ENCODE results near the gene VASN.

VASN gene

GRCh38 chr16:4419402-4419959, 47.8 kb downstream of the VASN start:
- no peak for DNase-seq (ENCODE audit: low read depth in 2 of 3, low spot score in 2 of 3)

- no peak for DNase-seq (ENCODE audit: low read depth in 2 of 3, low spot score in 2 of 3)
These were observed 49.0 kb downstream of the VASN start for GRCh38 chr16:4420505-4421105.

- peak; percentile 81 to 83 (median 82) for DNase-seq (ENCODE audit: low read depth in 2 of 3, low spot score in 2 of 3)
These were observed 53.9 kb downstream of the VASN start, which contains the start of gene DNAJA3 for GRCh38 chr16:4425378-4426020. Gene DNAJA3, plus strand, starts transcription at chr16:4425868. Its CDS starts 14 bp downstream, at chr16:4425882.

- DNase-seq (ENCODE audit: low read depth in 2 of 3, low spot score in 2 of 3) = no peak
These were observed 54.5 kb downstream of the VASN start for GRCh38 chr16:4426021-4426684.

- DNase-seq (ENCODE audit: low read depth in 2 of 3, low spot score in 2 of 3) = no peak
These were observed 55.2 kb downstream of the VASN start for GRCh38 chr16:4426722-4427372.

- DNase-seq (ENCODE audit: low read depth in 2 of 3, low spot score in 2 of 3) = no peak
These were observed 56.9 kb downstream of the VASN start for GRCh38 chr16:4428500-4428899.

GRCh38 chr16:4431023-4431422, 59.4 kb downstream of the VASN start:
- no peak for DNase-seq (ENCODE audit: low read depth in 2 of 3, low spot score in 2 of 3)

Measured in activated CD8-positive, alpha-beta memory T cell treated with anti-CD3 and anti-CD28 coated beads for 48 hours (primary cell).